NCI-H1417 (cell line): ENCODE data around the gene ENTPD7.
"Not testable (repeated sequence)": the region's sequence is repeated elsewhere in the genome, so short reads cannot be mapped to it uniquely, and the experiment has no call there.

Experiments
- DNase-seq, 3 experiments: peaks; one replicate each; lab custom pipeline; 2025; lab: John Stamatoyannopoulos, UW

Gene ENTPD7

DNA sequence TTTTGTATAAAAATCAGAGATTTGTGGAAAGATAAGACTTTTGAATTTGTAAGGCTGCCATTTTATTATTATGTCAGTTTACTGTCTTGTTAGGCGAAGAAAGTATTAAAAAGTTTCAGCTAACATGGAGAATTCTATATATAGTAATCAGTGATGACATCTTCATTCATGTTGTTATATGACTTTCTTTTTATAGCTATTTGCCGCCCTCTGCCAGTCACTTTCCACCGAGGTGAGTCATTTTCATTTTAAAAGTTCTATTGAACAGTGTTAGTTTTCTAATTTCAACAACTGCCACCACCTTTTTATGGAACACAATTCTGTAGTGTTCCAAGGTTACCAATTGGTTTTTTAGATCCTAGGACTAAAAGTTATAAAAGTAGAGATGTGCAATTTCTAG lies 84.5 kb downstream of the ENTPD7 start:
- DNase-seq = no peak

GRCh38 chr10:99746166-99746565 lies 86.9 kb downstream of the ENTPD7 start:
- DNase-seq = not testable (repeated sequence)

DNA sequence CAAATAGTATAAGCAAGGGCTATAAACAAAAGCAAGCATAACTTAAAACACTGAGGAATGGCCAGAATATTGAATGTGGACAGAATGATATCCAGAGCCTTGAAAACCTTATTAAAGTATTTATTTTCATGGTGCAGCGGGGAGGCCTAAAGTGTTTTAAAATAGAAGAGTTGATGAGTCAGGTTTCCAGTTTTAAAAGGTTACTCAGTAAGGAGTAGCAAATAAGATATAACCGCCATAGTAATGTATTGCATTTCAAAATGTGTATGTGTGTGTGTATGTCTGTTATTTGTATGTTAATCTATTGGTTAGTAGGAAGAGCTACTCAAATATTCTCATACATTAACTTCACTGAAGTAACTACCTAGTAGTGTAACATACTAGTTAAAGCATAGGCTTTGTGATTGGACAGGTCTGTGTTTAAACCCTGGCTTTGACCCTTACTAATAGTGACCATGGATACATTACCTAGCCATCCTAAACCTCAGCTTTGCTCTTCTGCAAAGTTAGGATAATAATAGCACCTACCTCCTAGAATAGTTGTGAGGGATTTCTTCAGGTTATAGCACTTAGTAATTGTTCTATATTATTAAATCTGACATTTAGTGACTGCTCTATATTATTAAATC lies 89.6 kb downstream of the ENTPD7 start:
- DNase-seq = no peak

- DNase-seq = no peak
Measured at GRCh38 chr10:99750641-99751040, 91.3 kb downstream of the ENTPD7 start.

- no peak for DNase-seq
Measured at GRCh38 chr10:99754670-99755069, 95.4 kb downstream of the ENTPD7 start.
